CD4-positive, alpha-beta T cell (primary cell): Measurements from ENCODE around the gene TRPM4. TPM values are rescaled to one million over a fixed set of nuclear protein-coding genes. Genes with fewer than 3 reads are reported as not detected.
A peak's percentile ranks its signal among the peaks of the same experiment; 100 is the strongest.

Source experiments
- ATAC-seq: fragments of 200-7000 bp; cut with Tn5 transposase; one replicate; pipeline ENCODE4 v1.10.0; 2022; ENCODE audit warnings: mild to moderate bottlenecking; ENCODE audit not compliant: poor library complexity
- CTCF ChIA-PET: fragments of 350-600 bp; sonication (Branson Sonifier 250); formaldehyde crosslinking; loops from one replicate; lab custom pipeline; 2021; ENCODE audit warnings: antibody characterized with exemption, inconsistent platforms; lab: Charles Lee
- POLR2A ChIA-PET: fragments of 350-600 bp; sonication (Branson Sonifier 250); formaldehyde crosslinking; loops from one replicate; lab custom pipeline; 2021; ENCODE audit warnings: antibody characterized with exemption, inconsistent platforms; lab: Charles Lee
- DNase-seq, 14 experiments: peaks; one replicate each; pipeline ENCODE4 v3.0.0-alpha.2; 2013 to 2020; ENCODE audit warnings: mixed read lengths in 2 of 14
- H3K27ac ChIP-seq, 2 donors: one replicate each; pipeline versions ENCODE4 v1.5.1 to v1.7.0; 2013; ENCODE audit warnings: low read length in 2 of 2, low read depth in 1 of 2, mild to moderate bottlenecking in 1 of 2
- H3K27me3 ChIP-seq, 2 experiments: 1 replicate in 1 of 2; 2 replicates in 1 of 2; pipeline versions ENCODE4 v1.6.1 to v1.7.0; 2013; ENCODE audit warnings: low read length in 2 of 2, control low read depth in 1 of 2, mild to moderate bottlenecking in 1 of 2, moderate library complexity in 1 of 2; ENCODE audit not compliant: insufficient read depth in 2 of 2, control insufficient read depth in 1 of 2
- H3K36me3 ChIP-seq: one replicate; pipeline ENCODE4 v1.6.1; 2013; ENCODE audit warnings: low read length, control low read depth; ENCODE audit not compliant: insufficient read depth
- H3K4me1 ChIP-seq: one replicate; pipeline ENCODE4 v1.6.1; 2013; ENCODE audit warnings: low read length, control low read depth; ENCODE audit not compliant: insufficient read depth
- H3K4me3 ChIP-seq: one replicate; pipeline ENCODE4 v1.5.1; 2013; ENCODE audit warnings: mild to moderate bottlenecking, low read length, moderate library complexity
- H3K9me3 ChIP-seq, 2 experiments: 1 replicate in 1 of 2; 2 replicates in 1 of 2; pipeline versions ENCODE4 v1.6.1 to v1.7.0; 2013; ENCODE audit warnings: low read length in 2 of 2, mild to moderate bottlenecking in 2 of 2, control low read depth in 1 of 2, moderate library complexity in 1 of 2; ENCODE audit not compliant: control insufficient read depth in 1 of 2, insufficient read depth in 1 of 2
- H3K27ac Mint-ChIP-seq: one replicate; pipeline ENCODE4 v1.8.0; 2020; ENCODE audit warnings: mixed read lengths
- H3K27me3 Mint-ChIP-seq: one replicate; pipeline ENCODE4 v1.8.0; 2021; ENCODE audit warnings: mixed read lengths
- H3K36me3 Mint-ChIP-seq: one replicate; pipeline ENCODE4 v1.8.0; 2021; ENCODE audit warnings: low read depth, mixed read lengths
- H3K4me1 Mint-ChIP-seq: one replicate; pipeline ENCODE4 v1.8.0; 2021; ENCODE audit warnings: low read depth, mixed read lengths
- H3K4me3 Mint-ChIP-seq: one replicate; pipeline ENCODE4 v1.8.0; 2020; ENCODE audit warnings: mild to moderate bottlenecking, mixed read lengths
- H3K9me3 Mint-ChIP-seq: one replicate; pipeline ENCODE4 v1.8.0; 2020; ENCODE audit warnings: mixed read lengths
- CTCF ChIP-seq: fragments of 200-600 bp; IDR thresholded peaks from one replicate; pipeline ENCODE4 v1.8.0; 2022; ENCODE audit warnings: antibody characterized with exemption, mild to moderate bottlenecking
- intact Hi-C, 2 experiments: fragments of 100-400 bp; cut with DNase I in 1 of 2; cut with micrococcal nuclease in 1 of 2; formaldehyde crosslinking; loops; one replicate each; pipeline versions ENCODE4 v1.15.1 to v1.9.0; 2023 to 2025; cut with DNase I, micrococcal nuclease
- total RNA-seq, 174 experiments: library from RNA in 2 of 174; stranded (reverse) in 2 of 174; gene quantifications; one replicate each; pipeline ENCODE4 v1.2.3 and lab custom pipeline; 2021 to 2026

The TRPM4 gene
- total RNA-seq, 2 experiments from 2014 or later = not detected

DNA sequence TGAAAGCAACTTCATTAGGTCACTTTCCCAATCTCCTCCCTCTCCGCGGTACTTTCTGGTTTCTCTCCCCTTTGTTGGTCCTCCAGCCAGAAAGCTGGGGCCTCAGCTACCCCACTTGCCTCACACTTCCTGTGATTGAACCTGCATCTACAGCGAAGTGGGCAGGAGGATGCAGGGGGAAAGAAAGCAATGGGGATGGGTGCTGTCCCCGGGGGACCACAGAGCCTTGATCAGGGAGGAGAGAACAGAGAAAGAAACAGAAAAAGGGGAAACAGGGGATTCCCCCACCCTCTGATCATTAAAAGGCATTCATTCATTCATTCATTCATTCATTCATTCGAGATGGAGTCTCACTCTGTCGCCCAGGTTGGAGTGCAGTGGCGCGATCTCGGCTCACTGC is 74.2 kb downstream of the TRPM4 start:
- H3K4me3 ChIP-seq = no peak overlapping the region
- Mint-ChIP-seq H3K27me3 (no peaks in the 10 kb centered on the region), H3K4me1 (peaks cover 6% of the 10 kb centered on the region), H3K36me3 (no peaks in the 10 kb centered on the region), H3K27ac (no peak overlapping the region), H3K4me3 (no peak overlapping the region), H3K9me3 (no peaks in the 10 kb centered on the region)
- H3K27me3 ChIP-seq = no peaks in the 10 kb centered on the region
- intact Hi-C loops = no loop called here
- CTCF ChIA-PET = no interaction called here
- peak in 1 of 14 experiments; percentile 23 for DNase-seq
- H3K27ac ChIP-seq = no peak overlapping the region
- peaks cover 20% of the 10 kb centered on the region for H3K4me1 ChIP-seq
- H3K36me3 ChIP-seq = no peaks in the 10 kb centered on the region
- H3K9me3 ChIP-seq = no peaks in the 10 kb centered on the region
- POLR2A ChIA-PET = no interaction called here
- ATAC-seq = no peak
- no peak for TF ChIP-seq CTCF

DNA sequence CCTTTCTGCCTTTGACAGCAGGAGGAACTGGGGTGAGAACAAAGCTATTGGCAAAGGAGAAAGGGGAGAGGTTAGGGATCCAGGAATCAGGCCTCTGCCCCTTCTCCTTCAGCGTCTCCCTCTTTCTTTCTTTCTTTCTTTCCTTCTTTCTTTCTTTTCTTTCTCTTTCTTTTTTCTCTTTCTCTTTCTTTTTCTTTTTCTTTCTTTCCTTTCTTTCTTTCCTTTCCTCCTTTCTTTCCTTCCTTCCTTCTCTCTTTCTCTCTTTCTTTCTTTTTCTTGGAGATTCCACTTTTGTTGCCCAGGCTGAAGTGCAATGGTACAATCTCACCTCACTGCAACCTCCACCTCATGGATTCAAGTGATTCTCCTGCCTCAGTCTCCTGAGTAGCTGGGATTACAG is 75.6 kb downstream of the TRPM4 start:
- Histone ChIP-seq H3K36me3 (no peaks in the 10 kb centered on the region), H3K4me1 (peaks cover 20% of the 10 kb centered on the region), H3K27ac (no peak overlapping the region), H3K9me3 (no peaks in the 10 kb centered on the region), H3K4me3 (no peak overlapping the region), H3K27me3 (no peaks in the 10 kb centered on the region)
- peaks cover 6% of the 10 kb centered on the region for H3K27me3 Mint-ChIP-seq
- H3K27ac Mint-ChIP-seq = no peak overlapping the region
- ATAC-seq (no peak), DNase-seq (no peak)
- peaks cover 6% of the 10 kb centered on the region for H3K4me1 Mint-ChIP-seq
- intact Hi-C loops = no loop called here
- H3K36me3 Mint-ChIP-seq = no peaks in the 10 kb centered on the region
- ChIA-PET CTCF (no interaction called here), POLR2A (no interaction called here)
- no peak overlapping the region for H3K4me3 Mint-ChIP-seq
- no peak for TF ChIP-seq CTCF
- H3K9me3 Mint-ChIP-seq = no peaks in the 10 kb centered on the region

- Histone ChIP-seq H3K36me3 (no peaks in the 10 kb centered on the region), H3K27me3 (peaks cover 0 to 3% of the 10 kb centered on the region in 2 experiments), H3K4me1 (no peaks in the 10 kb centered on the region), H3K9me3 (no peaks in the 10 kb centered on the region), H3K4me3 (no peak overlapping the region), H3K27ac (no peak overlapping the region)
- ChIA-PET POLR2A (no interaction called here), CTCF (interaction anchor here (0.7 kb wide), 1 partner anchor 32 kb away, joined by 3 read pairs; no protein-coding TSS in a partner anchor)
- Mint-ChIP-seq H3K27ac (no peak overlapping the region), H3K36me3 (no peaks in the 10 kb centered on the region), H3K9me3 (no peaks in the 10 kb centered on the region), H3K4me1 (no peaks in the 10 kb centered on the region), H3K27me3 (peaks cover 11% of the 10 kb centered on the region), H3K4me3 (no peak overlapping the region)
- intact Hi-C loops = no loop called here
- TF ChIP-seq CTCF = no peak
- DNase-seq (no peak), ATAC-seq (no peak)
Observed at GRCh38 chr19:49241769-49242168, 84.2 kb downstream of the TRPM4 start.
